CD4-positive, alpha-beta T cell treated with Interleukin-2 at 100 ng/mL for 4 hours (primary cell): ENCODE data around the gene SPRR2E.
"Not testable (repeated sequence)": the region's sequence is repeated elsewhere in the genome, so short reads cannot be mapped to it uniquely, and the experiment has no call there.

Experiments
- DNase-seq: peaks from one replicate; pipeline ENCODE4 v3.0.0-alpha.2; 2020; ENCODE audit warnings: low spot score

SPRR2E gene

DNA sequence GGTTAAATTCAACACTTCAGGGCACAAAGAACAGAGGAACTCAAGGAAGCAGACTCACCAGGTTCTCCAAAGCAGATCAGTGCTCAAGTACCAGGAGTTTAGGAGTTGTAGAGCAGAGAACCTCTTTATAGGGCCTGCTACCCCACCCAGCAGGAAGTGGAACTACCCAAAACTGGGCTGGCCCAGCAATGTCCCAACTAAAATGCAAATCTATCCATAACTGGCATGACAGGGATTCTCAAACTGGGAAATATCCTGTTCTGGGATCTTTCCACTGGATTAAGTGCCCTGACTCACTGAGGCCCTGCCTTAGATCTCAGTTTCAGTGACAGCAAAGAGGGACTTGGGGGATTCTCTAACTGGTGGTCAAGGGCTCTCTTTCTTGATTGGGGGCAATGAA is at the start of gene SPRR2E:
SPRR2E (minus strand) TSS at position 101 of the 400 bp plus-strand sequence. CDS start 775 bp downstream, outside the sequence.
- no peak for DNase-seq

DNA sequence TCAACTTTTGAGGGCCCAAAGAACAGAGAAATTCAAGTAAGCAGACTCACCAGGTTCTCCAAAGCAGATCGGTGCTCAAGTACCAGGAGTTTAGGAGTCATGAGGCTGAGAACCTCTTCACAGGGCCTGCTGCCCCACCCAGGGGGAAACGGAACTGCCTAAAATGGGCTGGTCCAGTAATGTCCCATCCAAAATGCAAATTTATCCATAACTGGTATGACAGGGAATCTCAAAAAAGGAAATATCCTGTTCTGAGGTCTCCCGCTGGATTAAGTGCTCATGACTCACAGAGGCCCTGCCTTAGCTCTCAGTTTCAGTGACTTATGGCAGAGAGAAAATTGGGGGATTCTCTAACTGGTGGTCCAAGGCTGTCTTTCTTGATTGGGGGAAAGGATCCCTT is 47.1 kb upstream of the SPRR2E start:
- DNase-seq = no peak

DNA sequence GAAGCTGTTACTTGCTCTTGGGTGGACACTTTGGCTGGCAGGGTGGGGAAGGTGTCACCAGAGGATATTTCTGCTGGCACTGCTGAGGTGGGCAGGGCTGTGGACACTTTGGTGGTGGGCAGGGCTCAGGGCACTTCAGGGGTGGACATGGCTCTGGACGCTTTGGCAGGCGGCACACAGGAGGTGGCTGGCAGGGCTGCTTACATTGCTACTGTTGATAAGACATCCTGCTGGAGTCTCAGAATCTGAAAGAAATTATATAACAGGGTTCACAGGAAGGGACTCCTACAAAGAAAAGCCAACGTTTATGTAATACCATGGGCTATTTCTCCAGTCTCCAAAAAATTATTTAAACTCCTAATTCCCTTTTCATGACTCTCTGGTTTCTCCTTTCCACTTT is 46.2 kb upstream of the SPRR2E start:
- DNase-seq = no peak

GRCh38 chr1:153133743-153134142 is 39.4 kb upstream of the SPRR2E start:
- no peak for DNase-seq

GRCh38 chr1:153133267-153133666 is 38.9 kb upstream of the SPRR2E start:
- DNase-seq = no peak

GRCh38 chr1:153128688-153129087 is 34.4 kb upstream of the SPRR2E start:
- not testable (repeated sequence) for DNase-seq

GRCh38 chr1:153127296-153127695 is 33.0 kb upstream of the SPRR2E start:
- DNase-seq = no peak

DNA sequence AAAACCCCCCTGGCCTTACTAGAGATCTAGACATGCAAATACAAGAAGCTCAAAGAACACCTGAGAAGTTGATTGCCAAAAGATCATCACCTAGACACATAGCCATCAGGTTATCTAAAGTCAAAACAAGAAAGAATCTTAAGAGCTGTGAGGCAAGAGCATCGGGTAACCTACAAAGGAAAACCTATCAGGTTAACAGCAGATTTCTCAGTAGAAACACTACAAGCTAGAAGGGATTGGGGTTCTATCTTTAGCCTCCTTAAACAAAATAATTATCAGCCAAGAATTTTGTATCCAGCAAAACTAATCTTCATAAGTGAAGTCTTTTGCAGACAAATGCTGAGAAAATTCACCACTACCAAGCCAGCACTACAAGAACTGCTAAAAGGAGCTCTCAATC is 31.2 kb upstream of the SPRR2E start:
- DNase-seq = no peak

DNA sequence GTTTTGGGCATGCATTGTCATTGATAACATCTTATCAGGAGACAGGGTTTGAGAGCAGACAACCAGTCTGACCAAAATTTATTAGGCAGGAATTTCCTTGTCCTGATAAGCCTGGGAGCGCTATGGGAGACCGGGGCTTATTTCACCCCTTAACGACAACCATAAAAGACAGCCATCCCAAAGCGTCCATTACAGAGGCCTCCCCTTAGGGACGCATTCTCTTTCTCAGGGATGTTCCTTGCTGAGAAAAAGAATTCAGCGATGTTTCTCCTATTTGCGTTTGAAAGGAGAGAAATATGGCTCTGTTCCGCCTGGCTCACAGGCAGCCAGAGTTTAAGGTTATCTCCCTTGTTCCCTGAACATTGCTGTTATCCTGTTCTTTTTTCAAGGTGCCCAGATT is 29.5 kb upstream of the SPRR2E start:
- DNase-seq = not testable (repeated sequence)

DNA sequence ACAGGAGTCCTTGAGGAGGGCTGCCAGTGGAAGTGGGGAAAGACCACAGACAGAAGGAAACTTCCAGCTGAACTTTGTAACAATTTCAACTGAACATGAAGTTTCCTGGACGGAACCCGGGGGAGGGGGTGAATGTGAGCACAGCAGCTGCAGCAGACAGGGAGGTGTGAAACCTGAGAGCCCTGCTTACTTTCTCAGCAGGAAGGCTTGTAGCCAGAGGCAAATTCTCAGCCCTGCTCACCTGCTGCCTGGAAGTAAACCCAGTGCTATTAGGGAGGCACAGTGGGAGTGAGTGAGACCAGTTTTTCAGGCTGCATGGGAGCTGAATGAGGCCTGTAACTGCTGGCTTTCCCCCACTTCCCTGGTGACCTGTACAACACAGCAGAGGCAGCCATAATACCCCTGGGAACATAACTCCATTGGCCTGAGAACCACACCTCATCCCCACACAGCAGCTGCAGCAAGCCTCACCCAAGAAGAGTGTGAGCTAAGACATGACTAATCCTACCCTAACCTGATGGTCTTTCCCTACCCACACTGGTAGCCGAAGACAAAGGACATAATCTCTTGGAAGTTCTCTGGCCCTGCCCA is 28.6 kb upstream of the SPRR2E start:
- no peak for DNase-seq

- DNase-seq = no peak
Observed at GRCh38 chr1:153120945-153121344, 26.6 kb upstream of the SPRR2E start.

DNA sequence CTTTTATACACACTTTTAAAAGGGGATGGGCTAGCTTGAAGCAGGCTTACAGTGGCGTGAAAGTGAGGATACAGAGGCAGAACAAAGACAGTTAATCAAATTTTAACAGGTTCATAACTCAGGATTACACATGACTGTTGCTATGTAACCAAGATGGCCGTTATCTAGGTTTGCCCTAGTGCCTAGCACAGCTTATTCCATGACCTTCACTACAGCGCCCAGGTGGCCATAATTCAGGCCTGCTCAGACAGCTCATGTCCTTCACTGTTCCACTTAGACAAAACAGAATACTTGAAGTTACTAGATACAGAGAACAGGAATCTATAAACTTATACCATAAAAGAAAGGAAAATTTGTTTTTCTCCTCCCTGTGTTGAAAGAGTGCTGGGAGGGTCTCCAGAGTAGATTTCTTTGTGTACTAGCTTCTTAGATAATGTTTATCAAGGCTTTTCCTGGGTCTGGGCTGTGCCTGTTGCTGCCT is 25.2 kb upstream of the SPRR2E start:
- DNase-seq = no peak

- not testable (repeated sequence) for DNase-seq
Observed at GRCh38 chr1:153115264-153115663, 20.9 kb upstream of the SPRR2E start.

GRCh38 chr1:153113416-153113815 is 19.1 kb upstream of the SPRR2E start, which contains the start of gene SPRR2F:
Gene SPRR2F, minus strand, starts transcription at chr1:153113516. Its CDS starts 783 bp downstream, at chr1:153112733.
- DNase-seq = no peak

- not testable (repeated sequence) for DNase-seq
Observed at GRCh38 chr1:153112454-153112853, 18.1 kb upstream of the SPRR2E start.

DNA sequence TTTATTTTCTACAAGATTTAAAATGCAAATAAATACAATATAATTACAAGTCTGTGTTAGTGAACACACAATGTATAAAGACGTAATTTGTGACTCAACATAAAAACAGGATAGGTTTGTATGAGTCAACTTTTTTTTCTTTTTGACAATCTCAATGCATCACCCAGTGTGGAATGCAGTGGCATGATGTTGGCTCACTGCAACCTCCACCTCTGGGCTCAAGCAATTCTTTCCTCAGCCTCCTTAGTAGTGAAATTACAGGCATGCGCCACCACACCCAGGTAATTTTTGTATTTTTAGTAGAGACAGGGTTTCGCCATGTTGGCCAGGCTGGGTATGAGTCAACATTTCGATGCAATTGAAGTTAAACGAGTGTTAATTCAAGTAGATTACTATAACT is 5.9 kb upstream of the SPRR2E start:
- no peak for DNase-seq

DNA sequence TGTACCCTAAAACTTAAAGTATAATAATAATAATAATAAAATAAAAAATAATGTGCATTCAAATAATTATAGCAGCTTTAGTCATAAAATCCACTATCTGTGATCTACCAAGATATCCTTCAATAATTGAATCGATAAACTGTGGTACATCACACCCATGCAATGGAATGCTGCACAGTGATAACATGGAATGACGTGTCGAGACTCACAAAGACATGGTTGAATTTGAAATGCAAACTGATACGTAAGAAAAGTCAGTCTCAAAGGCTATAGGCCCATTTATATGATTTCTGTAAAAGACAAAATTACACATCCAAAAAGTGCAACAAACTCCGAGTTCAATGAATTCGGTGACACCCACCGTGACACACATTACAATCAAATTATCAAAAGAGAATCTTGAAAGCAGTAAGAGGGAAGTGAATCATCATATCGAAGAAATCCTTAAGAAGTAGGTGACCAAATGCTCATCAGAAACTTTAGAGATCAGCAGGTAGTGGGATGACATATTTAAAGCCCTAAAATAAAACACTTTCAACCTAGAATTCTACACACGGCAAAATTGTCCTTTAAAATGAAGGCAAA is 5.2 kb upstream of the SPRR2E start:
- no peak for DNase-seq

DNA sequence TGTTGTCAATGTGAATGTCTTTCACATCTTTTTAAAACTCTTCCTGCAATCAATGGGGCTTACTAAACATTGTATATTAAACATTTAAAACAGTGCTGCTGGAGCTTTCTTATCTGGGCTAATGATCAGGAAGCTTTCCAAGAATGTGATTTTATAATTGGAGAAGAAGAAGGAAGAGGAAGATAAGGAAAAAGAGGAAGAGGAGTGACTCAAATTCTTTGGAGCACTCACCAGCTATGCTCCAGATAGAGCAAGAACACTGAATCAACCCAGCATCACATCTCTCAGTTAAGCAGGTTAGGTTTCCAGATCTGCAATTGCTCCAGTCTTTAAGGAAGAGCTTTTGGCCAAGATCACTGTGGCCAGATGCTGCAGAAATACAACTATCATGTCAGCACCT is 1.4 kb upstream of the SPRR2E start:
- DNase-seq = no peak

DNA sequence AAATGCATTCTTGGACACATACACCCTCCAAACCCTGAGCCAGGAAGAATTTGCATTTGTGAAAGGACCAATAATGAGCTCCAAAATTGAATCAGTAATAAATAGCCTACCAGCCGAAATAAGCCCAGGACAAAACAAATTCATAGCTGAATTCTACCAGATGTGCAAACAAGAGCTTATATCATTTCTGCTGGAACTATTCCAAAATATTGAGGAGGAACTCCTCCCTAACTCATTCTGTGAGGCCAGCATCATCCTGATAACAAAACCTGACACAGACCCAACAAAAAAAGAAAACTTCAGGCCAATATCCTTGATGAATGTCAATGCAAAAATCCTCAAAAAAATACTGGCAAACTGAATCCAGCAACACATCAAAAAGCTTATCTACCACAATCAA is 6.7 kb downstream of the SPRR2E start:
- DNase-seq = no peak

- no peak for DNase-seq
Observed at GRCh38 chr1:153081736-153082135, 12.6 kb downstream of the SPRR2E start.

- no peak for DNase-seq
Observed at GRCh38 chr1:153072806-153073726, 21.3 kb downstream of the SPRR2E start.

- DNase-seq = no peak
Observed at GRCh38 chr1:153071511-153071910, 22.8 kb downstream of the SPRR2E start, which contains the start of gene SPRR2B. Gene SPRR2B, minus strand, starts transcription at chr1:153071611. Its CDS starts 772 bp downstream, at chr1:153070839.

DNA sequence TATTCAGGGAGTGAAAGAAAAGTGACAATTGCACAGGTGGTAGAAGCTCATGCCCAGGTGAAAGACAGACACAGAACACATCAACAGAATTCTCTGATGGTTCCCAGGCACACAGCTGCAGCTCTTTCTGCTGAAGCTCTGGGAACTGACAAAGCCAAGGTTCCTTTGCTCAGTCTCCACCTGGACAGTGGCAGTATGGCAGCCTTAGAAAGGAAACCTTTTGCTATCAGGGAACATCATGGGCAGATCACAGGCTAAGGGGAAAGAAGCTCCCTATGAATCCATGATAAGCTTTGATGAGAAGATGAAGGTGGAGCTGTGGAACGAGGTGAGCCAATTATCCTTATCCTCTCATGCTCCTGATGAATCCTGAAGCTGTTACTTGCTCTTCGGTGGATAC is 24.1 kb downstream of the SPRR2E start:
- no peak for DNase-seq
